Glutamatergic neuron (in vitro differentiated cells): ENCODE results near the gene GPR153. TPM values are rescaled to one million over a fixed set of nuclear protein-coding genes. Genes with fewer than 3 reads are reported as not detected.

ENCODE experiments used
- DNase-seq: peaks from one replicate; pipeline ENCODE4 v3.0.0; 2022
- H3K27ac Mint-ChIP-seq: one replicate; pipeline ENCODE4 v1.8.0; 2020; ENCODE audit warnings: mild to moderate bottlenecking, mixed read lengths, inconsistent platforms; ENCODE audit not compliant: unreplicated experiment
- H3K27me3 Mint-ChIP-seq: one replicate; pipeline ENCODE4 v1.8.0; 2020; ENCODE audit warnings: mild to moderate bottlenecking, moderate library complexity, mixed read lengths, inconsistent platforms; ENCODE audit not compliant: unreplicated experiment
- H3K36me3 Mint-ChIP-seq: one replicate; pipeline ENCODE4 v1.8.0; 2020; ENCODE audit warnings: mild to moderate bottlenecking, mixed read lengths, inconsistent platforms; ENCODE audit not compliant: unreplicated experiment
- H3K4me1 Mint-ChIP-seq: one replicate; pipeline ENCODE4 v1.8.0; 2020; ENCODE audit warnings: mild to moderate bottlenecking, low read depth, mixed read lengths, inconsistent platforms; ENCODE audit not compliant: unreplicated experiment
- H3K4me3 Mint-ChIP-seq: one replicate; pipeline ENCODE4 v1.8.0; 2020; ENCODE audit warnings: mild to moderate bottlenecking, mixed read lengths, inconsistent platforms; ENCODE audit not compliant: unreplicated experiment
- H3K9me3 Mint-ChIP-seq: one replicate; pipeline ENCODE4 v1.8.0; 2020; ENCODE audit warnings: mild to moderate bottlenecking, moderate library complexity, mixed read lengths, inconsistent platforms; ENCODE audit not compliant: unreplicated experiment
- total RNA-seq: library from RNA; stranded (reverse); fragmentation: NEBNext Ultra II Directional; extraction: Animal tissue kit (Norgen Biotek cat#: 25700); gene quantifications from one replicate; pipeline ENCODE4 v1.2.1, GENCODE V29; 2021; ENCODE audit not compliant: unreplicated experiment
- TF ChIP-seq, protein P1 (sequence below): fragments of 200-600 bp; sonication (generic); IDR thresholded peaks from one replicate; pipeline ENCODE4 v1.5.0; 2021; ENCODE audit not compliant: partially characterized antibody, unreplicated experiment

The GPR153 gene
- total RNA-seq, 1 donor from 2014 or later: 174 TPM

DNA sequence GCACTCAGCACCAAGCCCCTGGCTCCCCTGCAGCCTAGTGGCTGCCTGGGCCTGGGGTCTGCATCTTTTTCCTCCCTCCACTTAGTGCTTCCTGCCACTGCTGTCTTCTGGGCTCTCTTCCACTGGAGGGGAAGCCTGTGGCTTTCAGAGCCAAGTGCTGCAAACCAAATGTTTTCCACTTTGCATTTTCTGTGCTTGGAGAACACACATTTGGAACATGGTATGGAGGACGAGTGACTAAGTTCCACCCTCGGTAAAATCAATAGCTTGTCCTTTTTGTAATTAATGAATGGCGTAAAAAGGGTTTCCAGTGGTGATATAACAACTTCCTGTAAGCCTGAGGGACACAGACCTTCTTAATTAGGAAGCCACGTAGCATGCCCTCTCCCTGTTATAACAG is 10.1 kb upstream of the GPR153 start:
- Mint-ChIP-seq H3K9me3 (peaks cover 13% of the 10 kb centered on the region), H3K27ac (peak overlapping the region; percentile 97), H3K27me3 (peaks cover 10% of the 10 kb centered on the region), H3K4me1 (peaks cover 60% of the 10 kb centered on the region), H3K4me3 (peak overlapping the region; percentile 52), H3K36me3 (no peaks in the 10 kb centered on the region)
- TF ChIP-seq, protein P1, sequence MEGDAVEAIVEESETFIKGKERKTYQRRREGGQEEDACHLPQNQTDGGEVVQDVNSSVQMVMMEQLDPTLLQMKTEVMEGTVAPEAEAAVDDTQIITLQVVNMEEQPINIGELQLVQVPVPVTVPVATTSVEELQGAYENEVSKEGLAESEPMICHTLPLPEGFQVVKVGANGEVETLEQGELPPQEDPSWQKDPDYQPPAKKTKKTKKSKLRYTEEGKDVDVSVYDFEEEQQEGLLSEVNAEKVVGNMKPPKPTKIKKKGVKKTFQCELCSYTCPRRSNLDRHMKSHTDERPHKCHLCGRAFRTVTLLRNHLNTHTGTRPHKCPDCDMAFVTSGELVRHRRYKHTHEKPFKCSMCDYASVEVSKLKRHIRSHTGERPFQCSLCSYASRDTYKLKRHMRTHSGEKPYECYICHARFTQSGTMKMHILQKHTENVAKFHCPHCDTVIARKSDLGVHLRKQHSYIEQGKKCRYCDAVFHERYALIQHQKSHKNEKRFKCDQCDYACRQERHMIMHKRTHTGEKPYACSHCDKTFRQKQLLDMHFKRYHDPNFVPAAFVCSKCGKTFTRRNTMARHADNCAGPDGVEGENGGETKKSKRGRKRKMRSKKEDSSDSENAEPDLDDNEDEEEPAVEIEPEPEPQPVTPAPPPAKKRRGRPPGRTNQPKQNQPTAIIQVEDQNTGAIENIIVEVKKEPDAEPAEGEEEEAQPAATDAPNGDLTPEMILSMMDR: no peak
- no peak for DNase-seq

DNA sequence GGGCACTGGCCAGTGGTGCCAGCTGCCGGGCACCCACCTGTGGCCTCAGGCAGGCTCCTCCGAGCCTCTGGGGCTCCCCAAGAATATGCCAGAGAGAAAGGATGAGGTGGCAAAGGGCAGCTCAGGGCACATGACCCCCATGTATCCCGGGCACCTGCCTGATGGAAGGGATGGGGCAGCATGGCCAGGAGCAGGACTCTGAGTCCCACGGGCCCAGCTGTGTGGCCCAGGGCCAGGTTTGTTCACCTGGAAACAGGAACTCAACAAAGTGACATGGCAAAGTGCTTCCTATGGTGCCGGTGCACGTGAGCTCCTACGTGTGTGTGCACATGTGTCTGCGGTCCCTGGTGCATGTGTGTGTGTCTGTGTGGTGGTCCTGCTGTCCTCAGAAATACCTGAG is 9.5 kb upstream of the GPR153 start:
- Mint-ChIP-seq H3K27ac (peak overlapping the region; percentile 97), H3K27me3 (peaks cover 11% of the 10 kb centered on the region), H3K36me3 (no peaks in the 10 kb centered on the region), H3K9me3 (peaks cover 11% of the 10 kb centered on the region), H3K4me1 (peaks cover 65% of the 10 kb centered on the region), H3K4me3 (peak overlapping the region; percentile 65)
- TF ChIP-seq, protein P1: no peak
- DNase-seq: no peak

DNA sequence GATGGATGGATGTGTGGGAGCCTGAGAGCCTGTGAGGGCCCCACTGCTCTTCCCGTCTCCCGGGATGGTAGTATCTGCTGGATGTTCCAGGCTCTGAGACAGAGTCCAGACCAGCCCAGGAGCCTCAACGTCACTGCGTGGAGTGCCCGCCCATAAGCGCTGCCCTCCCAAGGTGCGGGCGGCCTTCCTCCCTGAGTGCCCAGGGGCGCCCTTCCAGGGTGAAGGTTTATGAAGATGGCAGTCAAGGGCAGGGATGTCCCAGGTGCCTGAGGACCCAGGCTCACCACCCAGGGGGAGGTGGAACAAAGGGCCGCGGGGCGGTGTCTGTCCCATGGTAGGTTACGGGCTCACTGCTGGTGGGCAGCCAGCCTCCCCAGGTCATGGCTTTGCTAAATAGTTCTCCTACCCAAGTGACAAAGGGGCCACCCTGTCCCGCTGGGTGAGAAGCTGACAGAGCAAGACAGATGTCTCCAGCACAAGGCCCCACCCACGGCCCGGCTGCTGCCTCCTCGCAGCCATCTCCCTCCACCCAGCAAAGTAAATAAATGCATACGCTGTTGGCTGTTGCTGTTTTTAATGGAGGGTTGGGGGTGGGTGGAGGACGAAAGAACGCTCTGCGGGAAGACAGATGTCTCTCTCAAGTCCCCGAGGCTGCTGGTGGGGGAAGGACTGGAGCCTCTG is 9.0 kb upstream of the GPR153 start:
- H3K4me3 Mint-ChIP-seq: peak overlapping the region; percentile 65
- no peaks in the 10 kb centered on the region for H3K36me3 Mint-ChIP-seq
- peak overlapping the region; percentile 97 for H3K27ac Mint-ChIP-seq
- peaks cover 13% of the 10 kb centered on the region for H3K27me3 Mint-ChIP-seq
- peaks cover 11% of the 10 kb centered on the region for H3K9me3 Mint-ChIP-seq
- DNase-seq: peak; percentile 67
- H3K4me1 Mint-ChIP-seq: peaks cover 67% of the 10 kb centered on the region
- TF ChIP-seq, protein P1: no peak

DNA sequence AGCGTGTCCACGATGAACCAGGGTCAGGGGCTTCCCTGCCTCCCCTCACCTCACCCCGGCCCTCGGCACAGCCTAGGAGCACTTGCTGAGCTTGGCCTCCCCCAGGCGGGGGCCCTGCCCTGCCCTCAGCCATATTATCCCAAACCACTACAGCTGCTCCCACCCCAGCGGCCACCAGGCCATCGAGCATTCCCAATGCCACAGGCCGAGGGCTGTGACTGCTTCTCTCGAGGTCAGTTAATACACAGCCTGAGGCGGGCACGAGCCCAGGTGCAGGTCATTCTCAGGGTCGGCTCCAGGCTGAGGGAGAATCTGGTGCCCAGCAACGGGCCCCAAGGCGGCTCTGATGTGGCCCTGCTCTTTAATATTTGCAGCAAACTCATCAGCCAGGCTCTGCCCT is 8.4 kb upstream of the GPR153 start:
- peaks cover 69% of the 10 kb centered on the region for H3K4me1 Mint-ChIP-seq
- H3K9me3 Mint-ChIP-seq: peaks cover 11% of the 10 kb centered on the region
- TF ChIP-seq, protein P1: no peak
- H3K27ac Mint-ChIP-seq: peak overlapping the region; percentile 97
- no peaks in the 10 kb centered on the region for H3K36me3 Mint-ChIP-seq
- no peak for DNase-seq
- peaks cover 13% of the 10 kb centered on the region for H3K27me3 Mint-ChIP-seq
- H3K4me3 Mint-ChIP-seq: peak overlapping the region; percentile 65

DNA sequence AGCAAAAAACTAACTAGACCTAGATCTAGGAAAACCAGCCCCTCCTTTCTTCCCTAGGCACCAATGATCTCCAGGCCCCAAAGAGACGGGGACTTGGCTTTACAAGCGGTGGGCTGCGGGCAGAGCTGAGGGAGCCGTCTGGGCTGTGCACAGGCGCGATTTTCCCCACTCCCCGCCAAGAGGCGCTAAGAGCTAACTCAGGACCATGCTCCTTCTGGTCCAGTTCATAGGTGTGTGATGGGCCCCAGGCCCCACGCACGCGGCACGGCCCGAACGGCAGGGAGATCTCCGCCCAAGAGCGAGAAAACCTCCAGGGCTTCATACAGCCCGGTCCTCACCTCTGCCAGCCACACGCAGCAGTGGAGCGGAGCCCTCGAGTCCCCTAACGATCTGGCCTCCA is 7.5 kb upstream of the GPR153 start:
- no peak for DNase-seq
- peak overlapping the region; percentile 61 for H3K4me3 Mint-ChIP-seq
- H3K27ac Mint-ChIP-seq: peak overlapping the region; percentile 97
- peaks cover 66% of the 10 kb centered on the region for H3K4me1 Mint-ChIP-seq
- TF ChIP-seq, protein P1: no peak
- H3K36me3 Mint-ChIP-seq: no peaks in the 10 kb centered on the region
- peaks cover 13% of the 10 kb centered on the region for H3K27me3 Mint-ChIP-seq
- peaks cover 11% of the 10 kb centered on the region for H3K9me3 Mint-ChIP-seq
